Smooth muscle cell (in vitro differentiated cells): Measurements from ENCODE around the gene ACTA2. TPM values are rescaled to one million over a fixed set of nuclear protein-coding genes. Genes with fewer than 3 reads are reported as not detected.

ENCODE experiments used
- DNase-seq: peaks from one replicate; lab custom pipeline; 2025; ENCODE audit not compliant: unreplicated experiment; lab: John Stamatoyannopoulos, UW
- H2AFZ ChIP-seq: fragments of 200-600 bp; sonication (generic); 2 replicates; pipeline ENCODE4 v1.6.0; 2016; ENCODE audit warnings: antibody characterized with exemption, low read depth, mild to moderate bottlenecking
- H3F3A ChIP-seq: fragments of 200-600 bp; sonication (generic); 2 replicates; pipeline ENCODE4 v1.6.0; 2017; ENCODE audit warnings: antibody characterized with exemption, low read depth
- H3K27ac ChIP-seq: fragments of 200-600 bp; sonication (generic); 2 replicates; pipeline ENCODE4 v1.5.1; 2016; ENCODE audit warnings: low read depth, mild to moderate bottlenecking
- H3K27me3 ChIP-seq: fragments of 200-600 bp; sonication (generic); 2 replicates; pipeline ENCODE4 v1.6.1; 2016; ENCODE audit warnings: low read depth, mild to moderate bottlenecking
- H3K36me3 ChIP-seq: fragments of 200-600 bp; sonication (generic); 2 replicates; pipeline ENCODE4 v1.5.1; 2016; ENCODE audit warnings: low read depth
- H3K4me1 ChIP-seq: fragments of 200-600 bp; sonication (generic); 2 replicates; pipeline ENCODE4 v1.5.1; 2016; ENCODE audit warnings: low read depth
- H3K4me2 ChIP-seq: fragments of 200-600 bp; sonication (generic); 2 replicates; pipeline ENCODE4 v1.6.0; 2016; ENCODE audit warnings: mild to moderate bottlenecking
- H3K4me3 ChIP-seq: fragments of 200-600 bp; sonication (generic); 2 replicates; pipeline ENCODE4 v1.5.1; 2016; ENCODE audit warnings: mild to moderate bottlenecking
- H3K79me2 ChIP-seq: fragments of 200-600 bp; sonication (generic); 2 replicates; pipeline ENCODE4 v1.6.0; 2016; ENCODE audit warnings: low read depth, mild to moderate bottlenecking
- H3K9ac ChIP-seq: fragments of 200-600 bp; sonication (generic); 2 replicates; pipeline ENCODE4 v1.6.0; 2016; ENCODE audit warnings: low read depth
- H3K9me3 ChIP-seq: fragments of 200-600 bp; sonication (generic); replicated peaks from 2 replicates; pipeline ENCODE4 v1.5.1; 2016; ENCODE audit warnings: low read depth
- H4K20me1 ChIP-seq: fragments of 200-600 bp; sonication (generic); 2 replicates; pipeline ENCODE4 v1.6.0; 2016; ENCODE audit warnings: low read depth
- WGBS: methylation state at CpG from one replicate; pipeline ENCODE4 v1.1.7; 2016; ENCODE audit warnings: low lambda C conversion rate; 5-methylcytosine and 5-hydroxymethylcytosine counted together
- polyA plus RNA-seq: library from polyadenylated mRNA; unstranded; fragments of >200 nt; fragmentation: Nextera tagmentation; extraction: Ambion mirVana; gene quantifications from 2 replicates; pipeline ENCODE4 v1.2.1, GENCODE V29; 2016
- total RNA-seq: library from RNA; depleted of rRNA; stranded (reverse); fragments of >200 nt; gene quantifications from 2 replicates; pipeline ENCODE4 v1.2.3, GENCODE V29; 2014
- TF ChIP-seq, protein P1 (sequence below): fragments of 200-600 bp; sonication (generic); IDR thresholded peaks from 2 replicates; pipeline ENCODE4 v1.5.1; 2017; ENCODE audit warnings: borderline replicate concordance, mild to moderate bottlenecking, antibody characterized with exemption; ENCODE audit not compliant: insufficient read depth, poor library complexity, severe bottlenecking

Gene ACTA2
- total and polyA plus RNA-seq, 2 experiments from 2014 or later: 2,305 to 4,814 TPM

DNA sequence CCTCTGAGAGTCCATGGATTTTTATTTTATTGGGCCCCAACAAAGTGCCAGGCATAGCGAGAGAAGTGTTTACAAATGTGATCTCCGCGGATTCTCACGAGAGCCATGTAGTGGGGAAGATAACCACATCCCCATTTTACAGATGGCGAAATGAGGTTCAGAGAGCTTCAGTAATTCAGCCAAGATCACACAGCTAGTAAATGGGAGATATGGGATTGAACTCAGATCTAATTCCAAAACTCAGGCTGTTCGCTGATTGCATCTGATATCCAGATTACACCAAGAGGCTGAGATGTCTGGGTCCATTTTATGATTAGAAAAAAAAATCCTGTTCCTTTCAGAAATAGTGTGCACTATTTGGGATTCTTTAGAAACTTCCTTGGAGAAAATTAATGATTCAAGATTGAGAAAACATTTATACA is 39.3 kb upstream of the ACTA2 start:
- 37% methylated on average over 6 of the region's 6 CpGs for WGBS
- H3K4me3 ChIP-seq: peak overlapping the region; percentile 90
- peak overlapping the region; percentile 94 for H3K4me2 ChIP-seq
- no peaks in the 10 kb centered on the region for H3K36me3 ChIP-seq
- H3K9ac ChIP-seq: peak overlapping the region; percentile 75
- H3F3A ChIP-seq: peaks cover 4% of the 10 kb centered on the region
- TF ChIP-seq, protein P1, sequence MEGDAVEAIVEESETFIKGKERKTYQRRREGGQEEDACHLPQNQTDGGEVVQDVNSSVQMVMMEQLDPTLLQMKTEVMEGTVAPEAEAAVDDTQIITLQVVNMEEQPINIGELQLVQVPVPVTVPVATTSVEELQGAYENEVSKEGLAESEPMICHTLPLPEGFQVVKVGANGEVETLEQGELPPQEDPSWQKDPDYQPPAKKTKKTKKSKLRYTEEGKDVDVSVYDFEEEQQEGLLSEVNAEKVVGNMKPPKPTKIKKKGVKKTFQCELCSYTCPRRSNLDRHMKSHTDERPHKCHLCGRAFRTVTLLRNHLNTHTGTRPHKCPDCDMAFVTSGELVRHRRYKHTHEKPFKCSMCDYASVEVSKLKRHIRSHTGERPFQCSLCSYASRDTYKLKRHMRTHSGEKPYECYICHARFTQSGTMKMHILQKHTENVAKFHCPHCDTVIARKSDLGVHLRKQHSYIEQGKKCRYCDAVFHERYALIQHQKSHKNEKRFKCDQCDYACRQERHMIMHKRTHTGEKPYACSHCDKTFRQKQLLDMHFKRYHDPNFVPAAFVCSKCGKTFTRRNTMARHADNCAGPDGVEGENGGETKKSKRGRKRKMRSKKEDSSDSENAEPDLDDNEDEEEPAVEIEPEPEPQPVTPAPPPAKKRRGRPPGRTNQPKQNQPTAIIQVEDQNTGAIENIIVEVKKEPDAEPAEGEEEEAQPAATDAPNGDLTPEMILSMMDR: no peak
- peaks cover 29% of the 10 kb centered on the region for H3K4me1 ChIP-seq
- H3K27me3 ChIP-seq: no peaks in the 10 kb centered on the region
- H3K9me3 ChIP-seq: no peaks in the 10 kb centered on the region
- peak overlapping the region; percentile 79 for H3K27ac ChIP-seq
- DNase-seq: no peak
- no peaks in the 10 kb centered on the region for H4K20me1 ChIP-seq
- H2AFZ ChIP-seq: peak overlapping the region; percentile 96
- peaks cover 13% of the 10 kb centered on the region for H3K79me2 ChIP-seq

DNA sequence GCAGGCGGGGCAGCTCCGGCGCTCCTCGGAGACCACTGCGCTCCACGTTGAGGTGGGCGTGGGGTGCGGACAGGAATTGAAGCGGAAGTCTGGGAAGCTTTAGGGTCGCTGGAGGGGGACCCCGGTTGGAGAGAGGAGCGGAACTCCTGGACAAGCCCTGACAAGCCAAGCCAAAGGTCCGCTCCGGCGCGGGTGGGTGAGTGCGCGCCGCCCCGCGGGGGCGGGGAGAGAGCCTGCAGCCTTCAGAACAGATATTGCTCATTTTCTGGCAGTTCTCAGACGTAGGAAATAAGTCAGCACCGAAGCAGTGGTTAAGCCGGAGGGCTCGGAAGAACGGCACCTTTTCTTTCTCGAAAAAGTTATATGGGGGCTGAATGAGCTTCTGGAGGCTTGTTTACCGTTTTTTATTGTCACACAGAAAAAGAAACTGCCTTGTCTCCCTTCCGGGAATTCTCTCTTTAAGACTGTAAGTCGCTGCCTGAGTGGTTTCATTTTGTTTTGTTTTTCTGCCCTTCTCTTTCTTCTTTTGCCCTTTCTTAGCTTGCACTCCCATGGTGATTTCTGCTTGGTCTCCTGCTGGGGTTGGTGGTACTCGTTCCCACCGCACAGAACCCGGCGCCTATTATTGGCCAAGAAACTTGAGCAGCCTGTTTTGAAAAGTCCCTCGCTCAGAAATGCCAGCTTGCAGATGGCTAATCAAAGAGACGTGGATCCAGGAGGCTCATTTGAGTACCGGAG is 38.8 kb upstream of the ACTA2 start:
- TF ChIP-seq, protein P1: no peak
- H4K20me1 ChIP-seq: no peaks in the 10 kb centered on the region
- H3F3A ChIP-seq: peaks cover 4% of the 10 kb centered on the region
- no peaks in the 10 kb centered on the region for H3K9me3 ChIP-seq
- H3K27ac ChIP-seq: peak overlapping the region; percentile 79
- H3K79me2 ChIP-seq: peaks cover 13% of the 10 kb centered on the region
- H3K36me3 ChIP-seq: no peaks in the 10 kb centered on the region
- DNase-seq: peak; percentile 34
- no peaks in the 10 kb centered on the region for H3K27me3 ChIP-seq
- under 1% methylated on average over 36 of the region's 38 CpGs for WGBS
- peak overlapping the region; percentile 90 for H3K4me3 ChIP-seq
- H3K4me1 ChIP-seq: peaks cover 29% of the 10 kb centered on the region
- peak overlapping the region; percentile 75 for H3K9ac ChIP-seq
- peak overlapping the region; percentile 94 for H3K4me2 ChIP-seq
- peak overlapping the region; percentile 96 for H2AFZ ChIP-seq

DNA sequence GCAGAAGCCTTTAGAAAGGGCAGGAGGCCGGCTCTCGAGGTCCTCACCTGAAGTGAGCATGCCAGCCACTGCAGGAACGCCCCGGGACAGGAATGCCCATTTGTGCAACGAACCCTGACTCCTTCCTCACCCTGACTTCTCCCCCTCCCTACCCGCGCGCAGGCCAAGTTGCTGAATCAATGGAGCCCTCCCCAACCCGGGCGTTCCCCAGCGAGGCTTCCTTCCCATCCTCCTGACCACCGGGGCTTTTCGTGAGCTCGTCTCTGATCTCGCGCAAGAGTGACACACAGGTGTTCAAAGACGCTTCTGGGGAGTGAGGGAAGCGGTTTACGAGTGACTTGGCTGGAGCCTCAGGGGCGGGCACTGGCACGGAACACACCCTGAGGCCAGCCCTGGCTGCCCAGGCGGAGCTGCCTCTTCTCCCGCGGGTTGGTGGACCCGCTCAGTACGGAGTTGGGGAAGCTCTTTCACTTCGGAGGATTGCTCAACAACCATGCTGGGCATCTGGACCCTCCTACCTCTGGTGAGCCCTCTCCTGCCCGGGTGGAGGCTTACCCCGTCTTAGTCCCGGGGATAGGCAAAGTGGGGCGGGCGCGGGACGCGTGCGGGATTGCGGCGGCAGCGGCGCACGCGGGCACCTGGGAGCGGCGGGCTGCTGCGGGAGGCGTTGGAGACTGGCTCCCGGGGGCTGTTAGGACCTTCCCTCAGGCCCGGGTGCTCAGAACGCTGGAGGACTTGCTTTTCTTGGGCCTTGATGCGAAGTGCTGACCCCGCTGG is 38.0 kb upstream of the ACTA2 start, which contains the start of gene FAS:
Gene FAS (plus strand): TSS at position 415 of the 777 bp plus-strand sequence. CDS start 79 bp downstream, at position 494.
- Histone ChIP-seq H3K4me2 (peak within 1 kb of the TSS; percentile 94), H3F3A (peaks cover 4% of the 10 kb centered on the region), H4K20me1 (no peaks in the 10 kb centered on the region), H3K9ac (peak within 1 kb of the TSS; percentile 75), H3K4me3 (peak within 1 kb of the TSS; percentile 90), H3K27me3 (no peaks in the 10 kb centered on the region), H3K4me1 (peaks cover 32% of the 10 kb centered on the region), H3K79me2 (peaks cover 13% of the 10 kb centered on the region), H3K27ac (peak within 1 kb of the TSS; percentile 79), H2AFZ (peak within 1 kb of the TSS; percentile 96), H3K36me3 (no peaks in the 10 kb centered on the region), H3K9me3 (no peaks in the 10 kb centered on the region)
- WGBS: 1% methylated on average over 49 of the region's 51 CpGs
- TF ChIP-seq, protein P1: no peak
- peak; percentile 66 for DNase-seq
